Measurements from ENCODE around the gene ZNF132.
A peak's percentile ranks its signal among the peaks of the same experiment; 100 is the strongest.

The ZNF132 gene

DNA sequence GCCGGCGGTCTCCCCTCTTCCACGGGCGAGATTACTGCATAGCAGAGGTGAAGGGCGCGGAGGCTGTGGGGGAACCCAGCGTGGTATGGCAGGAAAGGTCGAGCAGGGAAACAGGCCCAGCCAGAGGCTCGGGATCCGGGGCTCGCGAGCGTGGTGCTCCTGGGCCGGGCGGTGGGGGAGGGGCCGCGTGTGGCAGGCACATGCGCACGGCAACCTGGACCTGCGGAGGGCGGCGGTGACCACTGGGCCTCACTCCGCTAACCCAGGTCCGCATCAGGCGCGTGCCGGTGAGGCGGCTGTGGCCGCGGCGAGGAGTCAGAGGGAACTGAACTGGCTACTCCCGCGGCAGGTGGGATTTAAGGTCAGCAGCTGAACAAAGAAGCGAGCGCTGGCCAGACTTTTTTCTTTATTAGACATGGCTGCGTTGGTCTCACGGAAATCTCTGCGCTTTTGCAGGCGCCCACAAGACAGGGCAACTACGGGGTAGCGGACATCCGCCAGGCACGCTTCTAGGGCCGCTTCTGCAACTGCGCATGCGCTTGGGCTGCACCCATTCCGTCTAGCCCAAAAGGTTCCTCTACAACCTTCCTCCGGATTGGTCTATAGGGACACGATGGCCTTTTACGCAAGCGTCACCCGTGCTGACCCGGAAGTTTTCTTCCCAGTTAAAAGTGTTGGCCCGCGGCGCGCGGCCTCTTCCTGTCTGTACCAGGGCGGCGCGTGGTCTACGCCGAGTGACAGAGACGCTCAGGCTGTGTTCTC lies 53.2 kb downstream of the ZNF132 start, which contains the start of gene RPS5:
Gene RPS5 (plus strand): TSS at position 694 of the 762 bp plus-strand sequence. CDS start 869 bp downstream, outside the sequence.
- DNase-seq (ENCODE audit: low spot score), result peak; percentile 100
- in situ Hi-C loops (cut with MboI; ENCODE audit: low sequenced_read_pairs, unreplicated experiment), result no loop called here
- TF ChIP-seq, protein P1, sequence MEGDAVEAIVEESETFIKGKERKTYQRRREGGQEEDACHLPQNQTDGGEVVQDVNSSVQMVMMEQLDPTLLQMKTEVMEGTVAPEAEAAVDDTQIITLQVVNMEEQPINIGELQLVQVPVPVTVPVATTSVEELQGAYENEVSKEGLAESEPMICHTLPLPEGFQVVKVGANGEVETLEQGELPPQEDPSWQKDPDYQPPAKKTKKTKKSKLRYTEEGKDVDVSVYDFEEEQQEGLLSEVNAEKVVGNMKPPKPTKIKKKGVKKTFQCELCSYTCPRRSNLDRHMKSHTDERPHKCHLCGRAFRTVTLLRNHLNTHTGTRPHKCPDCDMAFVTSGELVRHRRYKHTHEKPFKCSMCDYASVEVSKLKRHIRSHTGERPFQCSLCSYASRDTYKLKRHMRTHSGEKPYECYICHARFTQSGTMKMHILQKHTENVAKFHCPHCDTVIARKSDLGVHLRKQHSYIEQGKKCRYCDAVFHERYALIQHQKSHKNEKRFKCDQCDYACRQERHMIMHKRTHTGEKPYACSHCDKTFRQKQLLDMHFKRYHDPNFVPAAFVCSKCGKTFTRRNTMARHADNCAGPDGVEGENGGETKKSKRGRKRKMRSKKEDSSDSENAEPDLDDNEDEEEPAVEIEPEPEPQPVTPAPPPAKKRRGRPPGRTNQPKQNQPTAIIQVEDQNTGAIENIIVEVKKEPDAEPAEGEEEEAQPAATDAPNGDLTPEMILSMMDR (IDR thresholded peaks at IDR 0.05; ENCODE audit: borderline replicate concordance, control extremely low read depth, extremely low read depth, insufficient read depth, missing control alignments), result no peak

DNA sequence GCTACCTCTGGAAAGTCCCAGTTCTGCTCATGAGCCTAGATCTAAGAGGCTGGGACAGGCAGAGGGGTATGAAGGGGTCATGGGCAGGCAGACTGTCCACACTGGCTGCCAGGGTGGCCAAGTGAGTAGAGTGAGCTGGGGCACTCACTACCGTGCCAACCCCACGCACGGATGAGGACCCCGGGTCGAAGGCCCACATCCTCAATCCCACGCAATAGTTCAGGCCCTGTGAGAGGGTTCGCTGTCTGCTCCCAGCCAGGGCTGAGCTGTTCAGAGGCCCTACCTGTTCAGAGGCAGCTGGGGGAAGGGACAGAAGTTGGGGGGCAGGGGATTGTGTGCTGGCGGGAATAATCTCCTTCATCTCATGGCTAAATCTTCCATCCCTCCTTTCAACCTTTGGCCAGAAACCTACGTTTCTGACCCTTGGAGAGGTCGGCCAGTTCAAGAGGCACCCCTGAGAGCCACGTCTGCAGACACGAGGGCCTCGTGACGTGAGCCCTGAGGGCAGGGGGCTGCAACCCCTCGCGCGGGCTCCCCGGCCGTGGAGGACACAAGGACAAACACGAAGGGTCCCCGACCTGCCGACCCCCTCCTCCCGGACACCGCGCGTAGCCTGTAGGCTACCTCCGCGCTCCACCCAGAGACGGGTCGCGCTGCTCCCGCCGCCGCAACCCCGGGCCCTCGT lies 53.9 kb downstream of the ZNF132 start:
- DNase-seq (ENCODE audit: low spot score), result no peak
- TF ChIP-seq, protein P1 (IDR thresholded peaks at IDR 0.05; ENCODE audit: borderline replicate concordance, control extremely low read depth, extremely low read depth, insufficient read depth, missing control alignments), result no peak

DNA sequence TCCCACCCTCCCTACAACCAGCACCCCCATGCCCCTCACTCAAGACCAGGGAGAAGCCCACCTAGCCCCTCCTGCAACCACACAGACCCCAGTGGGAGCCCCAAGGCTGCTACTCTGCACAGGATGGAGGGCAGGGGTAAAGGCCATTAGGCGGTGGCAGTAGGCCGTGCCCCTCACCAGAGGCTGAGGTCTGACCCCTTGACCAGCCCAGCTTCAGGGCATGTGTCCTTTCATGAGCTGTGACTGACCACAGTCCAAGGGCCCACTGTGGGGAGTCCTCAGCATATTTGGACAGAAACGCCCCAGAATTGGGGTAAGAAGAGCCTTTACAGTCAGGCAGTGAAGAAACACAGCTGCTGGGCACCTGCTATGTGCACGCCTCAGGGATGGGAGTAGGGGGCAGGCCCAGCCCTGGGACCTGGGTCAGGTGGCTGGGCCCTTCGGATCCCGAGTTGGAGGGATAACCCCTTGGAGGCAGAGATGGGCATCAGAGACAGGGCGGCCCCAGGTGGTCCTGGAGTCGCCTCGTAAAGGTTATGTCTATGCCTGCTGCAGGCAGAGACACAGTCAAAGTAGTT lies 54.6 kb downstream of the ZNF132 start:
- DNase-seq (ENCODE audit: low spot score), result no peak
- in situ Hi-C loops (cut with MboI; ENCODE audit: low sequenced_read_pairs, unreplicated experiment), result no loop called here
- TF ChIP-seq, protein P1 (IDR thresholded peaks at IDR 0.05; ENCODE audit: borderline replicate concordance, control extremely low read depth, extremely low read depth, insufficient read depth, missing control alignments), result no peak

More for the DNA sequence above, 53.9 kb downstream of the ZNF132 start:
- in situ Hi-C loops (cut with MboI; ENCODE audit: low sequenced_read_pairs, unreplicated experiment), result no loop called here

DNA sequence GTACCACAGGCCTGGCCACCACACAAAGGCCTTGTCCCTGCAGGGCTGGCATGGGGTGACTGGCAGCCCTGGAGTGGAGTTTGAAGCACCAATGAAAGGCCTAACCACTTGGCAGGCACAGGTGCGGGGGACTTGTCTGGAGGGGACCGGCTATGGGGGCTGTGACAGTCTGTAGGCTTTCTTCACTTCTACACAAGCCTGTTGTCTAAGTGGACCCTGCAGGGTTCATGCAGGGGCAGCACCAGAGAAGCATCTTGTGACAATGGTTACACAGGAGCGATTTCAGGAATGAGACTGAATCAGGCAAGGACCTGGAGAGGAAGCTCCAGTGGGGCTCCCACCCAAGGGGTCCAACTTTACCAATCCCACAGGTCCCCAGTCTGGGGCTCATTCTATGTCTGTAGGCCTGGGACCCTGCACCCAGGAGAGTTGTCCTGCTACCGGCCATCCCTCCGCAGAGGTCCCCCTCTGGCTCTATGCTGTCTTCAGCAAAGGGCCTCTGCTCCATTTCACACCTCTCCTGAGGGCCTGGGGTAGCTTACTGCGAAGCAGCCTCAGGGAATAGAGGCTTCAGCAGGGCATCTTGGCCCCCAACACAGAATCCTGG lies 56.9 kb downstream of the ZNF132 start:
- no peak for DNase-seq (ENCODE audit: low spot score)
- TF ChIP-seq, protein P1 (IDR thresholded peaks at IDR 0.05; ENCODE audit: borderline replicate concordance, control extremely low read depth, extremely low read depth, insufficient read depth, missing control alignments), result no peak
- in situ Hi-C loops (cut with MboI; ENCODE audit: low sequenced_read_pairs, unreplicated experiment), result no loop called here
